Airway epithelial cell (primary cell): Measurements from ENCODE around the gene SYT8. TPM values are rescaled to one million over a fixed set of nuclear protein-coding genes. Genes with fewer than 3 reads are reported as not detected.

Source experiments
- total RNA-seq: library from RNA; depleted of rRNA; stranded (reverse); fragments of >200 nt; gene quantifications from 2 replicates; pipeline ENCODE4 v1.2.3, GENCODE V29; 2015

Gene SYT8, protein sequence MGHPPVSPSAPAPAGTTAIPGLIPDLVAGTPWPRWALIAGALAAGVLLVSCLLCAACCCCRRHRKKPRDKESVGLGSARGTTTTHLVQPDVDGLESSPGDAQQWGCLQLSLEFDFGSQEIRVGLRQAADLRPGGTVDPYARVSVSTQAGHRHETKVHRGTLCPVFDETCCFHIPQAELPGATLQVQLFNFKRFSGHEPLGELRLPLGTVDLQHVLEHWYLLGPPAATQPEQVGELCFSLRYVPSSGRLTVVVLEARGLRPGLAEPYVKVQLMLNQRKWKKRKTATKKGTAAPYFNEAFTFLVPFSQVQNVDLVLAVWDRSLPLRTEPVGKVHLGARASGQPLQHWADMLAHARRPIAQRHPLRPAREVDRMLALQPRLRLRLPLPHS
- 8.5 and 10.5 TPM in 2 replicates for total RNA-seq

DNA sequence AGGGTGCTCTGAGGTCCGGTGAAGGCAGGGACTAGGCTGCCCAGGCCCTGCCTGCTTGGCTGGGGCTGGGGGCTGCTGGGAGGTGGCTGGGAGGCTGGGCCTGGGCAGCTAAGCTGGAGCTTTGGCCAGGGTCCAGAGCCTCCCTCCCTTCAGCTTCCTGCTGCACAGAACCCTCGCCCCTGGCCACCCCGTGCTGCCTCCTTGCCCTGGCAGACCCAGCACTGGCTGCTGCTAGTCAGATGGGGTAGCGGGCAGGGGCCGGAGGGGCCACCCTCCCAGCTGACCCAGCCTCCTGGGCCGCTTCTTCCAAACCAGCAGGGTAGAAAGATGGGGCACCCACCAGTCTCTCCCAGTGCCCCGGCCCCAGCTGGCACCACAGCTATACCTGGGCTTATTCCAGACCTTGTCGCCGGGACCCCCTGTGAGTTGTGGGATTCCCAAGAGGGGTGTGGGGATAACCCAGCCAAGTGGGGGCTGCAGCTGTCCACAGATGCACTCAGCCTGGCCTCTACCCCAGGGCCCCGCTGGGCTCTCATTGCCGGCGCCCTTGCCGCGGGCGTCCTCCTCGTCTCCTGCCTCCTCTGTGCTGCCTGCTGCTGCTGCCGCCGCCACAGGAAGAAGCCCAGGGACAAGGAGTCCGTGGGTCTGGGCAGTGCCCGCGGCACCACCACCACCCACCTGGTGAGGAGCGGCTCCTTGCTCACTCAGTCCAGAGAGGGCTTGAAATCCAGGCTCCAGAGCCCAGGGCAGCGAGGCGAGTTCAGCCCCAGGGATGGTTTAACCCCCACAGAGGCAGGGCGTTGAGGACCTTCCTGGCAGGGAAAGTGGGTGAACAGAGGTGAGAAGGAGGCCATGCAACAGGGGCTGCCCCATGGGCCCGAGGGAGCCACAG lies at the start of gene SYT8:
SYT8 (plus strand) TSS at position 212 of the 892 bp plus-strand sequence; CDS start at position 328, 116 bp downstream.

DNA sequence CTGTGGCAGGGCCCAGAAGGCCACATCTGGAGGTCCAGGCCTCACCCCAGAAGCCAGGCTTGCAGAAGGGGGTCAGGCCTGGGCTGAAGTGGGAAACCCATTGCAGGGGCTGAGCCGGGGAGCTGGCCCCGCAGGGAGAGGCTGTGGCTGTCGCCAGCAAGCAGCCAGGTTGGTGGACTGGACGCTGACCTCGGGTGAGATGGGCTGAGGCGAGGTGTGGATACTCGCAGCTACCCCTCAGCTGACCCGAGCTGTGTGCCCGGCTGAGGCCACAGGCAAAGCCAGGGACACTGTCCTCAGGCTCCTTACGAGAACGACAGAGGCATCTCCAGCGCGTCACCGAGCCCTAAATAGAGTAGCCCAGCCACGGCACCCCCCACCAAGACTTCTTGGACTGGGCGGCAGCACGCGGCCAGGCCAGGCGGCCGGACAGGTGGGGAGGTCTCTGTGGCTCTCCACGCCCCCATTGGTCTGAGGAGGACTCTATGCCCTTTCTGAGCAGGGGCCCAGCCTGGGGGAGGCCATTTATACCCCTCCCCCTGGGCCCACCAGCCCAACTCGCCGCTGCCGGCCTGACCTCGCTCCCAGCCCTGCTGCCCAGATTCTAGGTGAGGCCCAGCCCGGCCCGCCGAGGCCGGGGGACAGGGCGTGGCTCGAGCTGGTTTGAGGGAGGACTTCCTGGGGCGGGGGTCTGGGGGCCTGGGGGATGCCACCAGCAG lies 3.8 kb downstream of the SYT8 start, which contains the start of gene TNNI2:
TNNI2 (plus strand) TSS at position 556 of the 719 bp plus-strand sequence. CDS start 716 bp downstream, outside the sequence.

GRCh38 chr11:1852877-1853276 lies 18.1 kb downstream of the SYT8 start, which contains the start of gene LSP1:
TSS of gene LSP1 (plus strand) at chr11:1853084. CDS start at chr11:1853145, 61 bp downstream.

Other genes with a start within 250 kb of the SYT8 start
- gene KRTAP5-1, start 249.7 kb upstream of the SYT8 start, total RNA-seq: not detected in 2 replicates
- not detected in 2 replicates for gene KRTAP5-2, start 236.7 kb upstream of the SYT8 start, total RNA-seq
- gene KRTAP5-3, start 226.5 kb upstream of the SYT8 start, total RNA-seq: not detected in 2 replicates
- not detected in 2 replicates for gene KRTAP5-4, start 212.9 kb upstream of the SYT8 start, total RNA-seq
- gene KRTAP5-5, start 205.2 kb upstream of the SYT8 start, total RNA-seq: not detected in 2 replicates
- not detected in 2 replicates for gene KRTAP5-6, start 137.8 kb upstream of the SYT8 start, total RNA-seq
- gene IFITM10, start 84.4 kb upstream of the SYT8 start, total RNA-seq: 3.3 and 8.0 TPM in 2 replicates
- 566 and 764 TPM in 2 replicates for gene CTSD, start 71.1 kb upstream of the SYT8 start, total RNA-seq
- 0.63 and 4.1 TPM in 2 replicates for gene TNNI2, start 4.0 kb downstream of the SYT8 start, total RNA-seq
- gene LSP1, start 18.1 kb downstream of the SYT8 start, total RNA-seq: 0.23 and 1.1 TPM in 2 replicates
- gene PRR33, start 56.9 kb downstream of the SYT8 start, total RNA-seq: not detected in 2 replicates
- gene TNNT3, start 84.7 kb downstream of the SYT8 start, total RNA-seq: 0.71 and 0.98 TPM in 2 replicates
- gene MRPL23, start 112.3 kb downstream of the SYT8 start, total RNA-seq: 275 and 285 TPM in 2 replicates
- 810 and 834 TPM in 2 replicates for gene H19, start 162.9 kb downstream of the SYT8 start, total RNA-seq